ENCODE data around the gene IKZF5. TPM values are rescaled to one million over a fixed set of nuclear protein-coding genes. Genes with fewer than 3 reads are reported as not detected.
A peak's percentile ranks its signal among the peaks of the same experiment; 100 is the strongest.

IKZF5 gene
- total RNA-seq, 1 donor from 2014 or later, result 12.9 TPM

GRCh38 chr10:122962405-122962804 lies 46.2 kb downstream of the IKZF5 start:
- Histone ChIP-seq H3K4me3 (no peak overlapping the region), H3K27ac (replicated peaks) (no peak overlapping the region), H3K4me1 (no peaks in the 10 kb centered on the region), H3K27me3 (ENCODE audit: low read depth) (no peaks in the 10 kb centered on the region), H3K36me3 (peaks cover 10% of the 10 kb centered on the region), H3K9me3 (replicated peaks) (peaks cover 16% of the 10 kb centered on the region)
- intact Hi-C loops (cut with micrococcal nuclease), result no loop called here
- no peak for TF ChIP-seq CTCF (IDR thresholded peaks at IDR 0.05; ENCODE audit: borderline replicate concordance)
- DNase-seq, result no peak

GRCh38 chr10:122957474-122957873 lies 51.1 kb downstream of the IKZF5 start:
- TF ChIP-seq CTCF (IDR thresholded peaks at IDR 0.05; ENCODE audit: borderline replicate concordance), result no peak
- Histone ChIP-seq H3K4me3 (no peak overlapping the region), H3K36me3 (no peaks in the 10 kb centered on the region)

GRCh38 chr10:122955892-122956291 lies 52.7 kb downstream of the IKZF5 start:
- Histone ChIP-seq H3K4me1 (peaks cover 38% of the 10 kb centered on the region), H3K36me3 (no peaks in the 10 kb centered on the region), H3K27me3 (ENCODE audit: low read depth) (no peaks in the 10 kb centered on the region), H3K27ac (replicated peaks) (no peak overlapping the region), H3K9me3 (replicated peaks) (no peaks in the 10 kb centered on the region), H3K4me3 (no peak overlapping the region)
- intact Hi-C loops (cut with micrococcal nuclease), result no loop called here
- no peak for DNase-seq
- TF ChIP-seq CTCF (IDR thresholded peaks at IDR 0.05; ENCODE audit: borderline replicate concordance), result no peak

More at GRCh38 chr10:122957474-122957873, 51.1 kb downstream of the IKZF5 start:
- H3K27me3 ChIP-seq (ENCODE audit: low read depth), result no peaks in the 10 kb centered on the region
- no peak overlapping the region for H3K27ac ChIP-seq (replicated peaks)
- no peaks in the 10 kb centered on the region for H3K9me3 ChIP-seq (replicated peaks)
- peaks cover 23% of the 10 kb centered on the region for H3K4me1 ChIP-seq
- no peak for DNase-seq
- intact Hi-C loops (cut with micrococcal nuclease), result no loop called here

- H3K4me3 ChIP-seq, result peak overlapping the region; percentile 95
- DNase-seq, result peak; percentile 16
- no peaks in the 10 kb centered on the region for H3K27me3 ChIP-seq (ENCODE audit: low read depth)
- TF ChIP-seq CTCF (IDR thresholded peaks at IDR 0.05; ENCODE audit: borderline replicate concordance), result no peak
- H3K4me1 ChIP-seq, result peaks cover 44% of the 10 kb centered on the region
- peak overlapping the region; percentile 79 for H3K27ac ChIP-seq (replicated peaks)
- no peaks in the 10 kb centered on the region for H3K36me3 ChIP-seq
- H3K9me3 ChIP-seq (replicated peaks), result no peaks in the 10 kb centered on the region
- intact Hi-C loops (cut with micrococcal nuclease), result no loop called here
Observed at GRCh38 chr10:122954731-122955050, 53.9 kb downstream of the IKZF5 start.

- peaks cover 5% of the 10 kb centered on the region for H3K36me3 ChIP-seq
- H3K4me3 ChIP-seq, result peak within 1 kb of the TSS; percentile 95
- DNase-seq, result peak; percentile 97
- peak within 1 kb of the TSS; percentile 79 for H3K27ac ChIP-seq (replicated peaks)
- no peak for TF ChIP-seq CTCF (IDR thresholded peaks at IDR 0.05; ENCODE audit: borderline replicate concordance)
- intact Hi-C loops (cut with micrococcal nuclease), result no loop called here
- no peaks in the 10 kb centered on the region for H3K9me3 ChIP-seq (replicated peaks)
- H3K4me1 ChIP-seq, result peaks cover 44% of the 10 kb centered on the region
- no peaks in the 10 kb centered on the region for H3K27me3 ChIP-seq (ENCODE audit: low read depth)
Observed at GRCh38 chr10:122953902-122954730, 54.5 kb downstream of the IKZF5 start, which contains the start of gene C10orf88. Gene C10orf88 (minus strand): TSS chr10:122954227. CDS start chr10:122954178, 49 bp downstream.

All from left ventricle myocardium inferior (tissue), 1 donor.